Natural killer cell (primary cell): ENCODE results near the gene ATP6V0B. TPM values are rescaled to one million over a fixed set of nuclear protein-coding genes. Genes with fewer than 3 reads are reported as not detected.

Experiments used
- ATAC-seq, 3 donors: fragments of 150-1000 bp in 2 of 3; fragments of 200-7000 bp in 1 of 3; cut with Tn5 transposase; 1 replicate in 1 of 3; 2 replicates in 2 of 3; pipeline ENCODE4 v1.10.0; 2021; ENCODE audit warnings: mild to moderate bottlenecking in 2 of 3, moderate library complexity in 2 of 3
- DNase-seq, 2 donors: peaks; one replicate each; pipeline versions ENCODE4 v3.0.0 to v3.0.0-alpha.2; 2013 to 2021; ENCODE audit warnings: mixed read lengths in 1 of 2
- H3K27ac ChIP-seq: one replicate; pipeline ENCODE4 v1.5.1; 2013; ENCODE audit warnings: mild to moderate bottlenecking, low read length
- H3K27me3 ChIP-seq: one replicate; pipeline ENCODE4 v1.6.1; 2013; ENCODE audit warnings: low read length; ENCODE audit not compliant: control insufficient read depth, insufficient read depth
- H3K36me3 ChIP-seq: one replicate; pipeline ENCODE4 v1.6.1; 2013; ENCODE audit warnings: low read length; ENCODE audit not compliant: control insufficient read depth, insufficient read depth
- H3K4me1 ChIP-seq: one replicate; pipeline ENCODE4 v1.6.1; 2013; ENCODE audit warnings: low read length; ENCODE audit not compliant: control insufficient read depth, insufficient read depth
- H3K4me3 ChIP-seq: one replicate; pipeline ENCODE4 v1.5.1; 2013; ENCODE audit warnings: low read length
- H3K9me3 ChIP-seq: one replicate; pipeline ENCODE4 v1.6.1; 2013; ENCODE audit warnings: low read length; ENCODE audit not compliant: control insufficient read depth, insufficient read depth
- H3K27ac Mint-ChIP-seq, 2 donors: one replicate each; pipeline ENCODE4 v1.8.0; 2022; ENCODE audit warnings: mild to moderate bottlenecking in 2 of 2, mixed read lengths in 2 of 2, moderate library complexity in 1 of 2
- H3K27me3 Mint-ChIP-seq, 2 donors: one replicate each; pipeline ENCODE4 v1.8.0; 2022; ENCODE audit warnings: low read depth in 2 of 2, mixed read lengths in 2 of 2
- H3K36me3 Mint-ChIP-seq: one replicate; pipeline ENCODE4 v1.8.0; 2022; ENCODE audit warnings: mixed read lengths
- H3K4me1 Mint-ChIP-seq, 2 donors: one replicate each; pipeline ENCODE4 v1.8.0; 2022; ENCODE audit warnings: mixed read lengths in 2 of 2
- H3K4me3 Mint-ChIP-seq: one replicate; pipeline ENCODE4 v1.8.0; 2022; ENCODE audit warnings: mild to moderate bottlenecking, moderate library complexity, mixed read lengths
- H3K9me3 Mint-ChIP-seq, 2 donors: one replicate each; pipeline ENCODE4 v1.8.0; 2022; ENCODE audit warnings: mixed read lengths in 2 of 2
- CTCF ChIP-seq: fragments of 200-600 bp; IDR thresholded peaks from one replicate; pipeline ENCODE4 v1.8.0; 2022; ENCODE audit warnings: antibody characterized with exemption
- WGBS: methylation state at CpG from one replicate; pipeline ENCODE4 v1.1.7; 2013; ENCODE audit warnings: missing lambda C conversion rate; ENCODE audit not compliant: insufficient coverage; 5-methylcytosine and 5-hydroxymethylcytosine counted together
- intact Hi-C: fragments of 100-400 bp; cut with micrococcal nuclease; formaldehyde crosslinking; loops from one replicate; pipeline ENCODE4 v1.14.2; 2022
- total RNA-seq, 4 donors: library from RNA; stranded (reverse); fragments of 120-200 nt in 1 of 4; gene quantifications; one replicate each; pipeline versions ENCODE4 v1.2.3 to v1.2.4, GENCODE V29; 2013 to 2022

ATP6V0B gene
- total RNA-seq, 3 donors from 2014 or later (not counting 1 experiment from before 2014, with no cell fraction given), result 76.3 to 115 (median 113) TPM

GRCh38 chr1:43947874-43948437 is 26.8 kb upstream of the ATP6V0B start:
- Mint-ChIP-seq H3K27me3 (no peaks in the 10 kb centered on the region), H3K36me3 (no peaks in the 10 kb centered on the region), H3K4me3 (peak overlapping the region; percentile 91), H3K27ac (peak overlapping the region; percentile 57 to 98), H3K9me3 (no peaks in the 10 kb centered on the region), H3K4me1 (peaks cover 35 to 61% of the 10 kb centered on the region in 2 donors)
- no peak for TF ChIP-seq CTCF
- Histone ChIP-seq H3K27me3 (no peaks in the 10 kb centered on the region), H3K36me3 (peaks cover 2% of the 10 kb centered on the region), H3K4me3 (no peak overlapping the region), H3K9me3 (no peaks in the 10 kb centered on the region), H3K4me1 (peaks cover 33% of the 10 kb centered on the region), H3K27ac (no peak overlapping the region)
- ATAC-seq, result no peak
- intact Hi-C loops, result no loop called here
- no peak for DNase-seq
- 76% methylated on average over 3 of the region's 3 CpGs for WGBS

GRCh38 chr1:43949678-43950077 is 25.1 kb upstream of the ATP6V0B start:
- no peaks in the 10 kb centered on the region for H3K27me3 ChIP-seq
- peaks cover 2% of the 10 kb centered on the region for H3K36me3 ChIP-seq
- no peak overlapping the region for H3K27ac ChIP-seq
- no peaks in the 10 kb centered on the region for H3K36me3 Mint-ChIP-seq
- no peak for DNase-seq
- H3K4me3 Mint-ChIP-seq, result no peak overlapping the region
- no peaks in the 10 kb centered on the region for H3K27me3 Mint-ChIP-seq
- intact Hi-C loops, result no loop called here
- no peak overlapping the region for H3K4me3 ChIP-seq
- no peak overlapping the region for H3K27ac Mint-ChIP-seq
- TF ChIP-seq CTCF, result no peak
- H3K4me1 Mint-ChIP-seq, result peaks cover 35 to 57% of the 10 kb centered on the region in 2 donors
- no peaks in the 10 kb centered on the region for H3K9me3 ChIP-seq
- H3K4me1 ChIP-seq, result peaks cover 33% of the 10 kb centered on the region
- no peak for ATAC-seq
- H3K9me3 Mint-ChIP-seq, result no peaks in the 10 kb centered on the region
- 94% methylated on average over 13 of the region's 13 CpGs for WGBS

- H3K27me3 ChIP-seq, result no peaks in the 10 kb centered on the region
- no peak overlapping the region for H3K4me3 ChIP-seq
- H3K4me1 ChIP-seq, result peaks cover 22% of the 10 kb centered on the region
- Mint-ChIP-seq H3K4me1 (peaks cover 22 to 45% of the 10 kb centered on the region in 2 donors), H3K27ac (no peak overlapping the region), H3K9me3 (no peaks in the 10 kb centered on the region), H3K4me3 (no peak overlapping the region), H3K36me3 (no peaks in the 10 kb centered on the region), H3K27me3 (no peaks in the 10 kb centered on the region)
- ATAC-seq, result no peak
- WGBS, result 97% methylated on average over 4 of the region's 4 CpGs
- no peaks in the 10 kb centered on the region for H3K9me3 ChIP-seq
- TF ChIP-seq CTCF, result no peak
- no peak for DNase-seq
- intact Hi-C loops, result no loop called here
- H3K27ac ChIP-seq, result no peak overlapping the region
- H3K36me3 ChIP-seq, result peaks cover 6% of the 10 kb centered on the region
Measured at GRCh38 chr1:43951021-43951985, 23.5 kb upstream of the ATP6V0B start.
